Bronchial epithelial cell (primary cell): ENCODE results near the gene HLA-F. TPM values are rescaled to one million over a fixed set of nuclear protein-coding genes. Genes with fewer than 3 reads are reported as not detected.

Source experiments
- DNase-seq: peaks from one replicate; pipeline ENCODE4 v3.0.0-alpha.2; 2010; ENCODE audit warnings: low read depth
- FAIRE-seq: peaks from 2 replicates; lab custom pipeline; 2011; peaks lifted over from hg19 to GRCh38; lab: Jason Lieb, UNC
- H3K27me3 ChIP-seq: 2 replicates; pipeline ENCODE4 v1.5.1; 2011; ENCODE audit warnings: low read length; ENCODE audit not compliant: control insufficient read depth, insufficient read depth
- H3K36me3 ChIP-seq: 2 replicates; pipeline ENCODE4 v1.5.1; 2011; ENCODE audit warnings: low read length; ENCODE audit not compliant: control insufficient read depth, insufficient read depth
- H3K4me3 ChIP-seq: 2 replicates; pipeline ENCODE4 v1.5.1; 2011; ENCODE audit warnings: mild to moderate bottlenecking, low read depth, low read length, control low read depth
- CTCF ChIP-seq: IDR thresholded peaks from 2 replicates; pipeline ENCODE4 v1.5.1; 2011; ENCODE audit warnings: mild to moderate bottlenecking, moderate library complexity, low read length, control low read depth, inconsistent platforms; ENCODE audit not compliant: insufficient read depth, severe bottlenecking
- total RNA-seq: library from RNA; depleted of rRNA; stranded (reverse); fragments of >200 nt; gene quantifications from 2 replicates; pipeline ENCODE4 v1.2.1, GENCODE V29; 2014

Gene HLA-F
- total RNA-seq, 1 donor from 2014 or later: 14.2 TPM

GRCh38 chr6:29776684-29777083 lies 53.5 kb downstream of the HLA-F start:
- Histone ChIP-seq H3K36me3 (no peaks in the 10 kb centered on the region), H3K4me3 (no peak overlapping the region), H3K27me3 (no peaks in the 10 kb centered on the region)
- no peak for DNase-seq
- TF ChIP-seq CTCF: no peak
- no peak for FAIRE-seq

Other genes with a start within 250 kb of the HLA-F start
- gene MAS1L, start 235.5 kb upstream of the HLA-F start, total RNA-seq: not detected in 2 replicates
- not detected in 2 replicates for gene UBD, start 163.7 kb upstream of the HLA-F start, total RNA-seq
- not detected in 2 replicates for gene OR2H2, start 138.3 kb upstream of the HLA-F start, total RNA-seq
- gene GABBR1, start 90.3 kb upstream of the HLA-F start, total RNA-seq: 6.3 and 11.1 TPM in 2 replicates
- gene MOG, start 66.3 kb upstream of the HLA-F start, total RNA-seq: not detected in 2 replicates
- 0.90 and 1.6 TPM in 2 replicates for gene ZFP57, start 42.3 kb upstream of the HLA-F start, total RNA-seq
- gene HLA-G, start 104.4 kb downstream of the HLA-F start, total RNA-seq: 4.9 and 13.2 TPM in 2 replicates
- 268 and 707 TPM in 2 replicates for gene HLA-A, start 219.1 kb downstream of the HLA-F start, total RNA-seq